Measurements from ENCODE around the gene PHC1.
"Not testable (repeated sequence)": the region's sequence is repeated elsewhere in the genome, so short reads cannot be mapped to it uniquely, and the experiment has no call there.

Gene PHC1

DNA sequence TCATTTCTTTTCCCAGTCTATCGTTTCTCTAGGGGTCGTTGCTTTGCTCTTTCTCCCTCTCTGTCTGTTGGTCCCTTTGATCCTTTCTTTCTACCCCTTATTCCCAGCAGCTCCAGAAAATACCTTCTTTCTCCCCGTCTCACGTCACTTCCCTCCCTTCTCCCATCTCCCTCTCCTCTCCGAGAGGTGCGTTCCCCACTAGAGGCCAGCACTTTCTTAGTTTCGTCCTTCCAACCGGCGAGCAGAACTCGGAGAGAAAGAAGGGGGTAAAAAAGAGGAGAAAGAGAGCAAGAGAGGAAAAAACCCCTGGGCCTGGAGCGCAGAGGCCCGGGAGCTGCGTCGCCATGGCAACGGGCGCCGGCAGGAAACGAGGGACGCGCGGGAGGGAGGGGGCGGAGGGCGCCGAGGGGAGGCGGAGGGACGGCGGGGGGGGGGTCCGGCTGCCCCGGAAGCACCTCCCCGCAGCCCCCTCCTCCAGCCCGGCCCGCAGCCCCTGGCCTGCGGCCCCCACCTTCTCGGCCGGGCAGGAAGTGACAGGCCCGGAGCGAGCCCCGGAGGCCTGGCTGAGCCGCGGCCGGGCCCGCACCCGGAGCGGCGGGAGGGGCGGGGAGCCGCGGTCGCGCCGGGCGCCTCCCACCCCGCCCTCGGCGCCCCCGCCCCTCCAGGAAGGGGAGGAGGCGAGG is at the start of gene PHC1:
Gene PHC1 (plus strand): TSS at position 477 of the 683 bp plus-strand sequence. CDS start 3,169 bp downstream, outside the sequence.
- DNase-seq: peak; percentile 77

GRCh38 chr12:8866429-8866828 is 47.9 kb upstream of the PHC1 start:
- no peak for DNase-seq

- no peak for DNase-seq
These were observed 47.3 kb upstream of the PHC1 start for GRCh38 chr12:8867009-8867408.

- no peak for DNase-seq
These were observed 46.5 kb upstream of the PHC1 start for GRCh38 chr12:8867786-8868185.

GRCh38 chr12:8870586-8870985 is 43.7 kb upstream of the PHC1 start:
- no peak for DNase-seq

- DNase-seq: no peak
These were observed 43.2 kb upstream of the PHC1 start for GRCh38 chr12:8871068-8871467.

GRCh38 chr12:8876887-8877286 is 37.4 kb upstream of the PHC1 start:
- DNase-seq: no peak

- DNase-seq: no peak
These were observed 27.6 kb upstream of the PHC1 start for GRCh38 chr12:8886502-8887284.

DNA sequence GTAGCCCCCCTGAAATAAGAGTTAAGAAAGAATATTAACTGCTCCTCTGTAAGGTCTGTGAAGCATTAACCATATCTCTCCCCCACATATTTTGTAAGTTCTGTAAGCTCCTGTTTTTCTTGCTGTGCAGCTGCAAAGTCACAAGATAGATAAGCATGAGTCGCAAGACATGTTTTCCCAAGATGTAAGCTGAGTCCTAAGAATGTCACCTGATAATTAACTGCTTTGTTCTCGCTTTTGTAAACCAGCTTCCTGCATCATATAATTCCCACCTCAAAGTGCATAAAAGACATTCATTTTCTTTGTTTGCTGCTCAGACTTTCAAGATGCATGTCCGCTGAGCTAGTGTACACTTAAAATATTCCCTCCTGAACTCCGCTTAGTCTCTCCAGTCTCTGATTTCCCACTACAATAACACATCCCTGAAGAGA is 27.0 kb upstream of the PHC1 start:
- DNase-seq: no peak

- peak; percentile 35 for DNase-seq
These were observed 23.8 kb upstream of the PHC1 start for GRCh38 chr12:8890313-8891085.

DNA sequence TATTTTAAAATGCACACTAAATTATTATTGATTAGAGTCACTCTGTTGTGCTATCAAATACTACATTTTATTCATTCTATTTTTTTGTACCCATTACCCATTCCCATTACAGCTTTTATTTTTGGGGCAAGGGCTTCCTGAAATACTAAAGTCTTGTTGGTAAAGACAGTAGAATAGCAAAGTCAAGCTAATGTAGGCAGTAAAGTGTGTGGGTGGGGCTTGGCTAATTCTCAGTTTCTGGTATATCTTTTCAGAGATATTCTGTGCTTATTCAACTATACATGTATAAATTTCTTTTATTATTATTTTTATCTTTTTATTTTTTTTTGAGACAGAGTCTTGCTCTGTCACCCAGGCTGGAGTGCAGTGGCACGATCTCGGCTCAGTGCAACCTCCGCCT is 22.3 kb upstream of the PHC1 start:
- no peak for DNase-seq

DNA sequence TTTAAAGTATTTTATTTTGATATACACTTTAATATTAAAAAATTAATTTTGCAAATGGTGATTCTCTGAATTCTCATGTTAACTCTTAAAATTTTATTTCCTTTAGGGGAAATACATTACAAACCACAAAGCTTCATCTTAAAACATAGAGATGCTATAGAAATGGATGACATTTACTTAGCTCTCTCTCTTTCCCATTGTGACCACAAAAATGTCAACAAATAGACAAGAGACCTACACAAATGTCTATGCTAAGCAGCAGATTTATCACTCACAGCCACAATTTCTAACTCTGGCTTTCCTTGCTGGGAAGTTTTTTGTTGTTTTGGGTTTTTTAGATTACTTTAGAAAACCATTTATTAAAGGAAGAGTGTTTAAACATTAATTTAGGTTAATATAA is 19.9 kb upstream of the PHC1 start:
- no peak for DNase-seq

DNA sequence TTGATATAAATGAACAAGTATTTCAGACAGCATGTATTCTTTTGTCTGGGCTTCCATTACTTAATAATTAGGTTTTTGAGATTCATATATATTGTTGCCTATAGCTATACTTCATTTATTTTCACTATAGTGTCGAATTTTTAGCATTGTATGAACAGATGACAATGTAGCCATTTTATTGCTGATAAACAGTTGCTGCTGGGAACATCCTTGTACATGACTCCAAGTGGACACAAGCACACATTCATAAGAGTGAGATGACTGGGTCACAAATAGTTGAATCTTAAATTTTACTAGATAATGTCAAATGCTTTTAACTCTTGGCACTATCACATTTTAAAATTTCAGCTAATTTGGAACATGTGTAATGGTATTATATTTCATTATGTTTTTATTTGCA is 19.3 kb upstream of the PHC1 start:
- DNase-seq: no peak

DNA sequence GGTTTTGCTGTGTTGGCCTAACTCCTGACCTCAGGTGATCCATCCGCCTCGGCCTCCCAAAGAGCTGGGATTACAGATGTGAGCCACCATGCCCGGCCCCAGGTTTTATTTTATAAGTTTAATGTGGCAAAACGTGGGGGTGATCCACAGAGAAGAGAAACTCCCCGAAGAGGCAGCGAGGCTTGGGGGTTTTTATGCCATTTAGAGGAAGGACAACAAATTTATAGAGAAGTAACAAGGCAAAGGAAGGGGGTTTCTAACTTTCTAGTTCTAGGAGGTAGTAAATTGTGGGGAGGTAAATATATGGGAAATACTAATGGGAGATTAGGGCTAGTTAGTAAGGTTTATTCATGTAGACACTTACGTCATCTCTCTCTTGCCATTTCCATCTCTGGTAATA is 17.2 kb upstream of the PHC1 start:
- no peak for DNase-seq

DNA sequence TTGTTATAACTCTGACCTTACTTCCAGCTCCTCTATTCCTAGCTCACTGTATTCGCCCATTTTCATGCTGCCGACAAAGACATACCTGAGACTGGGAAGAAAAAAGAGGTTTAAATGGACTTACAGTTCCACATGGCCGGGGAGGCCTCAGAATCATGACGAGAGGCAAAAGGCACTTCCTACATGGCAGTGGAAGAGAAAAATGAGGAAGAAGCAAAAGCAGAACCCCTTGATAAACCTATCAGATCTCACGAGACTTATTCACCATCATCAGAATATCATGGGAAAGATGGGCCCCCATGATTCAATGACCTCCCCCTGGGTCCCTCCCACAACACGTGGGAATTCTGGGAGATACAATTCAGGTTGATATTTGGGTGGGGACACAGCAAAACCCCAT is 14.5 kb upstream of the PHC1 start:
- DNase-seq: no peak

GRCh38 chr12:8902703-8903102 is 11.6 kb upstream of the PHC1 start:
- DNase-seq: not testable (repeated sequence)

DNA sequence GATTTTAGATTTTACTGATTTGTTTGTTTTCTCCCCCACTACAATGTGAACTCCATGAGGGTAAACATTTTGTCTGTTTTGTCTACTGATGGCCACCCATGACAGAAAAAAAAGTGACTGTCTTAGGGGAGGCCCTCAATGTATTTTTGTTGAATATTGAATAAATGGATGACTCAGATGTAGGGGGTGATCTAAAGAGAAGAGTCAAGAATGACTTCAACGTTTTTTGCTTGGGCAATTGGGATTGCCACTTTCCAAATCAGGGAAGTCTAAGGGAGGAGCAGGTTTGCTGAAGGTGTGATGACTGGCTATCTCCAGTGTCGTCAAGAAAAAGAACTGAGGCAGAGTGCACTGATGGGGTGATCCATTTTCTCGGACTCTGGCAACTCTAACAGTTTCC is 10.7 kb upstream of the PHC1 start:
- no peak for DNase-seq

- DNase-seq: no peak
These were observed 9.6 kb upstream of the PHC1 start for GRCh38 chr12:8904665-8905064.

- DNase-seq: no peak
These were observed 8.8 kb upstream of the PHC1 start for GRCh38 chr12:8905546-8905945.

DNA sequence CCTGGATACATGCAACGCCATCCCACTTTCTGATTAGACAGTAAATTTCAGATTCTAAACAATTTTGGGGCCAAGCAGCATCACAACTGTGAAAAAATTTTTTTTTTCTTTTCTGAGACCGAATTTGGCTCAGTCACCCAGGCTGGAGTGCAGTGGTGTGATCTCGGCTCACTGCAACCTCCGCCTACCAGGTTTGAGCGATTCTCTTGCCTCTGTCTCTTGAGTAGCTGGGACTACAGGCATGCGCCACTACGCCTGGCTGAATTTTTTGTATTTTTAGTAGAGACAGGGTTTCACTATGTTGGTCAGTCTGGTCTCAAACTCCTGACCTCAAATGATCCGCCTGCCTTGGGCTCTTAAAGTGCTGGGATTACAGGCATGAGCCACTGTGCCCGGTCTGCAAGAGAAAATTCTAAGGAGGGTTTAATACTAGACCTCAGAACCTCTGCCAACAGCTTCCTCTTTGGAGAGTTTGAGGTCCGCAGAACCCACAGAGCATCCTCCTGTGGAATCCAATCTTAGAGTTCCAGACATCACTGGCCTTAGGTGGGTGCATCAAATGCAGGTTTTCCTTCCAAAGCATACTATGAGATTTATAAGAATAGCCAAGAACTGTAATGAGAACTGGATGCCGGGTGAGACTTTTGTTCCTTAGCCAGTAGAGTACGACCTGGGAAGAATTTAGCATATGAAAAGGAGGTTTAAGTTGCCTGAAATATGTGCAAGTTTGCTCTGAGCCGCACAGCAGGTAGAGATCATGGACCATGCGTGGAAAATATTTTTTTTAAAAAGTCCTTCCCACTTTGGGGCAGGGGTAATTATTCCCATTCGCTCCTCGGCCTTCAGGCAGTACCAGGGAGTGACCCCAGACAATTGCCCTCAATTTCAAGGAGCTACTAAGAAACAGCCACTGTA is 7.8 kb upstream of the PHC1 start:
- DNase-seq: no peak

DNA sequence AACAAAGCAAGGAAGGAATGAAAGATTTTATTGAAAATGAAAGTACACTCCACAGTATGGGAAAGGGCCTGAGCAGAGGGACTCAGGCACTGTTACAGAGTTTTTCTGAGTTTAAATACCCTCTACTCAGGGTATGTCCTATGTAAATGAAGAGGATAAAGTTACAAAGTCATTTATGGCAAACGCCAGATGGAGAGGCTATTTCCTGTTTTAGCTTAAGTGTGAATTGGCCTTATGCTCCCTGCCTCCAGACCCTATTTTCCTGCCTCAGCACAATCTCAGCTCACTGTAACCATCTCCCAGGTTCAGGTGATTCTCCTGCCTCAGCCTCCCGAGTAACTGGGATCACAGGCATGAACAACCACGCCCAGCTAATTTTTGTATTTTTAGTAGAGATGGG is 6.8 kb upstream of the PHC1 start:
- DNase-seq: no peak

- no peak for DNase-seq
These were observed 4.6 kb upstream of the PHC1 start for GRCh38 chr12:8909752-8910151.
